ENCODE measurements around the gene CELF2.

DNA sequence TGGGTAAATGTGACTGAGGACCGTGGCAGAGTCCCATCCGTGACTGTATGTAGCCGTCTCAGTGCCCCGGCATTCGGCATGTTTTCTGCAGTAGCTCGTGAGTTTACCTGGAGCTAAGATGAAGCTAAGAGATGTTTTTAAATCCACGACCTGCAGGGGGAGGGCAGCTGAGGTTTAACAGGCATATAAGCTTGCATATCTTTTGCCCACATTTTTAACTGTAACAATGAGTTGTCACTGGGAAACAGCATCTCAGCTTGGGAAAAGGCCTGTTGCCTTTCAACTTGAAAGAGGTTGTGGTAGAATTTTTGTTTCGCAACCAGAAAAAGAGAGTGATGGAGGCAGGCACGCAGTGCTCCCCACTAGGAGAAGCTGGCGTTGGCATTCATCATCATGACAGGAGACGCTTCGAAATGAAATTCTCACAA, 77.7 kb downstream of the CELF2 start:
- TF ChIP-seq, protein P1, sequence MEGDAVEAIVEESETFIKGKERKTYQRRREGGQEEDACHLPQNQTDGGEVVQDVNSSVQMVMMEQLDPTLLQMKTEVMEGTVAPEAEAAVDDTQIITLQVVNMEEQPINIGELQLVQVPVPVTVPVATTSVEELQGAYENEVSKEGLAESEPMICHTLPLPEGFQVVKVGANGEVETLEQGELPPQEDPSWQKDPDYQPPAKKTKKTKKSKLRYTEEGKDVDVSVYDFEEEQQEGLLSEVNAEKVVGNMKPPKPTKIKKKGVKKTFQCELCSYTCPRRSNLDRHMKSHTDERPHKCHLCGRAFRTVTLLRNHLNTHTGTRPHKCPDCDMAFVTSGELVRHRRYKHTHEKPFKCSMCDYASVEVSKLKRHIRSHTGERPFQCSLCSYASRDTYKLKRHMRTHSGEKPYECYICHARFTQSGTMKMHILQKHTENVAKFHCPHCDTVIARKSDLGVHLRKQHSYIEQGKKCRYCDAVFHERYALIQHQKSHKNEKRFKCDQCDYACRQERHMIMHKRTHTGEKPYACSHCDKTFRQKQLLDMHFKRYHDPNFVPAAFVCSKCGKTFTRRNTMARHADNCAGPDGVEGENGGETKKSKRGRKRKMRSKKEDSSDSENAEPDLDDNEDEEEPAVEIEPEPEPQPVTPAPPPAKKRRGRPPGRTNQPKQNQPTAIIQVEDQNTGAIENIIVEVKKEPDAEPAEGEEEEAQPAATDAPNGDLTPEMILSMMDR (IDR thresholded peaks at IDR 0.05), result no peak
- no peak for TF ChIP-seq POLR2A (IDR thresholded peaks at IDR 0.05)

All from thyroid gland (tissue), 4 donors.